ENCODE measurements around the gene OSBPL8. TPM values are rescaled to one million over a fixed set of nuclear protein-coding genes. Genes with fewer than 3 reads are reported as not detected.

Gene OSBPL8
- total RNA-seq, 1 donor from 2014 or later, result 119 TPM

DNA sequence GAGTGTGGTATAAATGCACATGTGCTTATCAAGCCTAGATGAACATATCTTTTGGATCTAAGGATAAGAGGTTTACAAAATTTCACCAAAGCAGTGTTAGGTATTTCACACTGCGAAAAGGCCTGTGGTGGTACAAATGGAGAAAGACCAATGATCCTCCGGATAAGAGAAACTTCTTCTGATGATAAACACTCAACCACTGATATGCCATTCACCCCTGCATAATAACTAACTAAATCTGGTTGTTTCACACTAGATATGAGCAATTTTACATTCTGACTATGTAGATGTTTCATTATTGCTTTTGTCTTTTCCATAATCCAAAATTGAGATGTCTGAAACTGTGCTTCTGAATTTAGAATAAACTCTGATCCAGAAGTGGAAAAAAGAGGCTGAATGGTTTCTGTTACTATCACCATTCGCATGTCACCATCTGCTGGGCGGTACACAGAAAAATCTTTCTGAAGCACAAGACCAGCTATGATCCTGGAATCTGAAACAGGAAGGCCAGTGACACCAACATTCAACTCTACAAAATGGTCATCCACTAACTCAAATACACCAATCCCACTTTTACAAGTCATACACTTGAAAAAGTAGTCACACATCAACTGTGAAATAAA lies 212.7 kb downstream of the OSBPL8 start:
- H3K79me2 ChIP-seq (ENCODE audit: insufficient read depth, low read length), result peaks cover 24% of the 10 kb centered on the region
- H3K9me3 ChIP-seq (ENCODE audit: insufficient read depth, low read depth, low read length), result no peaks in the 10 kb centered on the region
- H4K20me1 ChIP-seq (ENCODE audit: insufficient read depth, low read length), result no peaks in the 10 kb centered on the region
- H3K4me1 ChIP-seq (ENCODE audit: insufficient read depth, low read length), result peaks cover 20% of the 10 kb centered on the region
- Mint-ChIP-seq H3K4me1 (ENCODE audit: low read depth, unreplicated experiment) (peaks cover 28% of the 10 kb centered on the region), H3K36me3 (ENCODE audit: low read depth, unreplicated experiment) (peaks cover 3% of the 10 kb centered on the region), H3K27ac (ENCODE audit: unreplicated experiment) (peak overlapping the region; percentile 85), H3K4me3 (ENCODE audit: unreplicated experiment) (peak overlapping the region; percentile 93), H3K27me3 (ENCODE audit: low read depth, unreplicated experiment) (no peaks in the 10 kb centered on the region), H3K9me3 (ENCODE audit: unreplicated experiment) (no peaks in the 10 kb centered on the region)
- FAIRE-seq (peak; percentile 89), DNase-seq (ENCODE audit: low read depth) (peak; percentile 59)
- peak overlapping the region; percentile 88 for H3K4me3 ChIP-seq (ENCODE audit: insufficient read depth, low read depth, low read length)
- no peaks in the 10 kb centered on the region for H3K27me3 ChIP-seq (ENCODE audit: insufficient read depth, low read length)
- peak overlapping the region; percentile 77 for H3K27ac ChIP-seq (ENCODE audit: low read depth, low read length)
- TF ChIP-seq, protein P1, sequence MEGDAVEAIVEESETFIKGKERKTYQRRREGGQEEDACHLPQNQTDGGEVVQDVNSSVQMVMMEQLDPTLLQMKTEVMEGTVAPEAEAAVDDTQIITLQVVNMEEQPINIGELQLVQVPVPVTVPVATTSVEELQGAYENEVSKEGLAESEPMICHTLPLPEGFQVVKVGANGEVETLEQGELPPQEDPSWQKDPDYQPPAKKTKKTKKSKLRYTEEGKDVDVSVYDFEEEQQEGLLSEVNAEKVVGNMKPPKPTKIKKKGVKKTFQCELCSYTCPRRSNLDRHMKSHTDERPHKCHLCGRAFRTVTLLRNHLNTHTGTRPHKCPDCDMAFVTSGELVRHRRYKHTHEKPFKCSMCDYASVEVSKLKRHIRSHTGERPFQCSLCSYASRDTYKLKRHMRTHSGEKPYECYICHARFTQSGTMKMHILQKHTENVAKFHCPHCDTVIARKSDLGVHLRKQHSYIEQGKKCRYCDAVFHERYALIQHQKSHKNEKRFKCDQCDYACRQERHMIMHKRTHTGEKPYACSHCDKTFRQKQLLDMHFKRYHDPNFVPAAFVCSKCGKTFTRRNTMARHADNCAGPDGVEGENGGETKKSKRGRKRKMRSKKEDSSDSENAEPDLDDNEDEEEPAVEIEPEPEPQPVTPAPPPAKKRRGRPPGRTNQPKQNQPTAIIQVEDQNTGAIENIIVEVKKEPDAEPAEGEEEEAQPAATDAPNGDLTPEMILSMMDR (IDR thresholded peaks at IDR 0.05; ENCODE audit: insufficient read depth, low read depth, low read length), result peak; percentile 56
- no peak for TF ChIP-seq EZH2 (IDR thresholded peaks at IDR 0.05; ENCODE audit: insufficient read depth, low read length)
- no peak overlapping the region for H2AFZ ChIP-seq (ENCODE audit: low read depth, low read length)
- H3K36me3 ChIP-seq (ENCODE audit: insufficient read depth, low read length), result no peaks in the 10 kb centered on the region
- H3K9ac ChIP-seq (ENCODE audit: low read length), result peak overlapping the region; percentile 84
- peak overlapping the region; percentile 87 for H3K4me2 ChIP-seq (ENCODE audit: low read length)

DNA sequence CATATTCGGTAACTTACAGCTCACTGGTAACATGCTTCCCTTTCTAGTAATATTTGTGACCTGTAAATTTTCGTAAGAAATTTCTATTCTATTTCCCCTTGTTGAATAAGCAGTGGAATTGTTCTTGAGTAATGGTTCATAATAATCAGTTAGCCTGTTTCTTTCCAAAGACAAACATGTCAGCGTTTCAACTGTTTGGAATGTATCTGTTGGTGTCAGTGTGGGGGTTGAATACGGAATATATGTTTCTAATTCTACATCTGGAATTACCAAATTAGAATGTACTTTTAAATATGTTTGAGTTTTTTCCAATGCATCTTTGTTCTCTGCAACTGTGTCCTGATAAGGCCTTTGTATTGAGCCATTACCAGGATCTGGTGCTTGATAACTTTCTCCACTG lies 213.3 kb downstream of the OSBPL8 start:
- H3K9ac ChIP-seq (ENCODE audit: low read length), result no peak overlapping the region
- DNase-seq (ENCODE audit: low read depth), result peak; percentile 36
- Mint-ChIP-seq H3K27ac (ENCODE audit: unreplicated experiment) (peak overlapping the region; percentile 50), H3K27me3 (ENCODE audit: low read depth, unreplicated experiment) (no peaks in the 10 kb centered on the region), H3K4me1 (ENCODE audit: low read depth, unreplicated experiment) (peaks cover 35% of the 10 kb centered on the region), H3K4me3 (ENCODE audit: unreplicated experiment) (peak overlapping the region; percentile 3), H3K9me3 (ENCODE audit: unreplicated experiment) (no peaks in the 10 kb centered on the region), H3K36me3 (ENCODE audit: low read depth, unreplicated experiment) (peaks cover 3% of the 10 kb centered on the region)
- H3K4me3 ChIP-seq (ENCODE audit: insufficient read depth, low read depth, low read length), result no peak overlapping the region
- no peak overlapping the region for H2AFZ ChIP-seq (ENCODE audit: low read depth, low read length)
- H3K9me3 ChIP-seq (ENCODE audit: insufficient read depth, low read depth, low read length), result no peaks in the 10 kb centered on the region
- peaks cover 24% of the 10 kb centered on the region for H3K79me2 ChIP-seq (ENCODE audit: insufficient read depth, low read length)
- TF ChIP-seq, protein P1 (IDR thresholded peaks at IDR 0.05; ENCODE audit: insufficient read depth, low read depth, low read length), result no peak
- TF ChIP-seq EZH2 (IDR thresholded peaks at IDR 0.05; ENCODE audit: insufficient read depth, low read length), result no peak
- peaks cover 24% of the 10 kb centered on the region for H3K4me1 ChIP-seq (ENCODE audit: insufficient read depth, low read length)
- no peak for FAIRE-seq
- H3K27ac ChIP-seq (ENCODE audit: low read depth, low read length), result no peak overlapping the region
- no peaks in the 10 kb centered on the region for H3K36me3 ChIP-seq (ENCODE audit: insufficient read depth, low read length)
- no peaks in the 10 kb centered on the region for H4K20me1 ChIP-seq (ENCODE audit: insufficient read depth, low read length)
- H3K27me3 ChIP-seq (ENCODE audit: insufficient read depth, low read length), result no peaks in the 10 kb centered on the region
- peak overlapping the region; percentile 87 for H3K4me2 ChIP-seq (ENCODE audit: low read length)

DNA sequence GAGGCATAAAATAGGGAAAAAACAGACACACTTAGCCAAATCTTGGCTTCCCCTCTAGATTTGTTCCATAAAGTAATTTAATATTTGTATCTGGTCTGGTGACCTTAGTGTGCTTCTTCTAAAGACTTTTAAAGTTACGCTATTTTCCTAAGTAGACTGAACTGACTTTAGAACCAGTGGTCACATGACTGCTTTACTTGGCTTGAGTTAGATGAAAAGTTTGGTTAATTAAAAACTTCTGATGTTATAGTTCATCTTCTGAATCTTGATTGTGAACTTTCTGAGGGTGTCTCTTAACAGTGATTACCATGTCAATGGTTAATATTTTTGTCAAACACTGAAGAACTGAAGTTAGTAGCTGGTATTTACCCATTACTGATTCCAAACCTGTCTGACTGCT lies 214.0 kb downstream of the OSBPL8 start:
- H3K9me3 Mint-ChIP-seq (ENCODE audit: unreplicated experiment), result no peaks in the 10 kb centered on the region
- Histone ChIP-seq H3K4me3 (ENCODE audit: insufficient read depth, low read depth, low read length) (no peak overlapping the region), H3K9me3 (ENCODE audit: insufficient read depth, low read depth, low read length) (no peaks in the 10 kb centered on the region), H2AFZ (ENCODE audit: low read depth, low read length) (no peak overlapping the region), H3K4me2 (ENCODE audit: low read length) (no peak overlapping the region), H3K27ac (ENCODE audit: low read depth, low read length) (no peak overlapping the region), H3K27me3 (ENCODE audit: insufficient read depth, low read length) (no peaks in the 10 kb centered on the region), H3K79me2 (ENCODE audit: insufficient read depth, low read length) (peaks cover 24% of the 10 kb centered on the region), H3K4me1 (ENCODE audit: insufficient read depth, low read length) (peaks cover 24% of the 10 kb centered on the region), H3K36me3 (ENCODE audit: insufficient read depth, low read length) (no peaks in the 10 kb centered on the region), H4K20me1 (ENCODE audit: insufficient read depth, low read length) (no peaks in the 10 kb centered on the region), H3K9ac (ENCODE audit: low read length) (no peak overlapping the region)
- no peak for DNase-seq (ENCODE audit: low read depth)
- H3K27me3 Mint-ChIP-seq (ENCODE audit: low read depth, unreplicated experiment), result no peaks in the 10 kb centered on the region
- H3K4me3 Mint-ChIP-seq (ENCODE audit: unreplicated experiment), result peak overlapping the region; percentile 7
- H3K36me3 Mint-ChIP-seq (ENCODE audit: low read depth, unreplicated experiment), result peaks cover 3% of the 10 kb centered on the region
- H3K27ac Mint-ChIP-seq (ENCODE audit: unreplicated experiment), result peak overlapping the region; percentile 50
- TF ChIP-seq, protein P1 (IDR thresholded peaks at IDR 0.05; ENCODE audit: insufficient read depth, low read depth, low read length), result no peak
- no peak for TF ChIP-seq EZH2 (IDR thresholded peaks at IDR 0.05; ENCODE audit: insufficient read depth, low read length)
- no peak for FAIRE-seq
- peaks cover 37% of the 10 kb centered on the region for H3K4me1 Mint-ChIP-seq (ENCODE audit: low read depth, unreplicated experiment)

Data from astrocyte (in vitro differentiated cells and primary cell).